Stimulated activated CD8-positive, alpha-beta memory T cell treated with anti-CD3 and anti-CD28 coated beads, Interleukin-7, amount 100 ng/mL, for 48 hours (primary cell): ENCODE results near the gene MDC1.
"Not testable (repeated sequence)": the region's sequence is repeated elsewhere in the genome, so short reads cannot be mapped to it uniquely, and the experiment has no call there.

Experiments used
- DNase-seq, 2 donors: peaks; one replicate each; pipeline ENCODE4 v3.0.0-alpha.2; 2020; ENCODE audit warnings: low read depth in 1 of 2; ENCODE audit errors: extremely low read depth in 1 of 2

Gene MDC1

GRCh38 chr6:30725713-30726505 is 8.8 kb upstream of the MDC1 start:
- no peak for DNase-seq

DNA sequence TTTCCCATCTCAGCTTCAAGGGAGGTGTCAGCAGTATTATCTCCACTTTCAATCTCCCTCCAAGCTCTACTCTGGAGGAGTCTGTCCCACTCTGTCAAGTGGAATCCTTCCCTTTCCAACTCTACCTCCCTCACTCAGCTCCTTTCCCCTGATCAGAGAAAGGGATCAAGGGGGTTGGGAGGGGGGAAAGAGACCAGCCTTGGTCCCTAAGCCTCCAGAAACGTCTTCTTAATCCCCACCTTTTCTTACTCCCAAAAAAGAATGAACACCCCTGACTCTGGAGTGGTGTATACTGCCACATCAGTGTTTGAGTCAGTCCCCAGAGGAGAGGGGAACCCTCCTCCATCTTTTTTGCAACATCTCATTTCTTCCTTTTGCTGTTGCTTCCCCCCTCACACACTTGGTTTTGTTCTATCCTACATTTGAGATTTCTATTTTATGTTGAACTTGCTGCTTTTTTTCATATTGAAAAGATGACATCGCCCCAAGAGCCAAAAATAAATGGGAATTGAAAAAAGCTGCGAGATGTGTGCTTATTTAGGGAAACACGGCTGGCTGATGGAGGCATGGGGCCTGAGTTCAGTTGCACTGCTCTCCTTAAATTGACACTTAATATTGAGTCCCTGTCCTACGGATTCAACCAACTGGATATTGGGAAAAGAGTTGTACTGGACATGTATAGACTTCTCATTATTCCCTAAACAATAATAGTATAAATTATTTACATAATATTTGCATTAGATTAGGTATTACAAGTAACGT is 8.0 kb upstream of the MDC1 start:
- DNase-seq = no peak

DNA sequence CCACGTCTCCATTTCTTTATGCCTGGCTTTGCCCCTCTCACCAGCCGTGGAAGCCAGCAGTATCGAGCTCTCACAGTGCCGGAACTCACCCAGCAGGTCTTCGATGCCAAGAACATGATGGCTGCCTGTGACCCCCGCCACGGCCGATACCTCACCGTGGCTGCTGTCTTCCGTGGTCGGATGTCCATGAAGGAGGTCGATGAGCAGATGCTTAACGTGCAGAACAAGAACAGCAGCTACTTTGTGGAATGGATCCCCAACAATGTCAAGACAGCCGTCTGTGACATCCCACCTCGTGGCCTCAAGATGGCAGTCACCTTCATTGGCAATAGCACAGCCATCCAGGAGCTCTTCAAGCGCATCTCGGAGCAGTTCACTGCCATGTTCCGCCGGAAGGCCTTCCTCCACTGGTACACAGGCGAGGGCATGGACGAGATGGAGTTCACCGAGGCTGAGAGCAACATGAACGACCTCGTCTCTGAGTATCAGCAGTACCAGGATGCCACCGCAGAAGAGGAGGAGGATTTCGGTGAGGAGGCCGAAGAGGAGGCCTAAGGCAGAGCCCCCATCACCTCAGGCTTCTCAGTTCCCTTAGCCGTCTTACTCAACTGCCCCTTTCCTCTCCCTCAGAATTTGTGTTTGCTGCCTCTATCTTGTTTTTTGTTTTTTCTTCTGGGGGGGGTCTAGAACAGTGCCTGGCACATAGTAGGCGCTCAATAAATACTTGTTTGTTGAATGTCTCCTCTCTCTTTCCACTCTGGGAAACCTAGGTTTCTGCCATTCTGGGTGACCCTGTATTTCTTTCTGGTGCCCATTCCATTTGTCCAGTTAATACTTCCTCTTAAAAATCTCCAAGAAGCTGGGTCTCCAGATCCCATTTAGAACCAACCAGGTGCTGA is 7.0 kb upstream of the MDC1 start:
- DNase-seq = not testable (repeated sequence)

- not testable (repeated sequence) for DNase-seq
Measured at GRCh38 chr6:30723159-30723842, 6.2 kb upstream of the MDC1 start.

- no peak for DNase-seq
Measured at GRCh38 chr6:30722280-30723112, 5.4 kb upstream of the MDC1 start.

DNA sequence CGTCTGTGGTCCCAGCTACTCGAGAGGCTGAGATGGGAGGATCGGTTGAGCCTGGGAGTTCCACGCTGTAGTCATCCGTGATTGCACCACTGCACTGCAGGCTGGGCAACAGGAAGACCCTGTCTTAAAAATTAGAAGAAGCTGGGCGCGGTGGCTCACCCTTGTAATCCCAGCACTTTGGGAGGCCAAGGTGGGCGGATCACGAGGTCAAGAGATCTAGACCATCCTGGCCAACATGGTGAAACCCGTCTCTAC is 4.9 kb upstream of the MDC1 start:
- not testable (repeated sequence) for DNase-seq

DNA sequence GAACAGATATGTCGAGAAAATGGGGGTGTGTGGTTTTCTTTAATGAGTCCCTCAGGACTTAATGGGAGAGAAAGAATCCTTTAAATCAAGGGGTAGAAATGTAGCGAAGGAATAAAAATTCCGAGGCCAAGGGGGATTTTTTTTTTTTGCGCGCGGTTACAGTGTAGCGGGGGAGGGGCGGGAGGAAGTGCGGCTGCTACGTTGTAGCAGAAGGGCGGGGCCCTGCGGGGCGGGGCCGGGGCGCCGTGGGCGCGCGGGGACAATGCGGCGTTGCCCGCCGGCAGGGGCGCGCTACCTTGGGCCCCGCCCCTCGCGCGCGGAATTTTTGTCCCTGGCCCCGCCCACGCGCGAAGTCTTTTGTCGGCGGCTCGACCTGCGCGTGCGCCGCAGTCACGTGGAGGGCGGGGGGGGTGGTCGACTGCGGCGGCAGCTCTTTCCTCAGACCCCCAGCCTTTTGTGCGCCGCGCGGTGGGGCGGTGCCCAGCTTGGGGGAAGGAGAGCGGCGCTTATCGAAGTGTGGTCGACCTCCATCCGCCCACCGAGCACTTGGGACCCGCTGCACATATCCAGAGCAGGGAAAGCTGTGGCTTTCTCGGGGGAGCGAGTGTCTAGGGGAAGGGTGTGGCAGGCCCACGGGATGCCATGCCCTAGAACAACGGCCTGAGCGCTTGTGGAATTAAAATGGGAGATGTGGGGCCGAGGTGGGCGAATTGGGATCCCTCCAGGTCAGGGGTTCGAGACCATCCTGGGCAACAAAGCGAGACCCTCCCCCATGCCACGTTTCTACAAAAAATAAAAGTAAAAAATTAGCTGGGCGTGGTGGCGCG is 4.3 kb upstream of the MDC1 start:
- DNase-seq = peak; percentile 86 to 89

- no peak for DNase-seq
Measured at GRCh38 chr6:30720738-30721197, 3.7 kb upstream of the MDC1 start.

DNA sequence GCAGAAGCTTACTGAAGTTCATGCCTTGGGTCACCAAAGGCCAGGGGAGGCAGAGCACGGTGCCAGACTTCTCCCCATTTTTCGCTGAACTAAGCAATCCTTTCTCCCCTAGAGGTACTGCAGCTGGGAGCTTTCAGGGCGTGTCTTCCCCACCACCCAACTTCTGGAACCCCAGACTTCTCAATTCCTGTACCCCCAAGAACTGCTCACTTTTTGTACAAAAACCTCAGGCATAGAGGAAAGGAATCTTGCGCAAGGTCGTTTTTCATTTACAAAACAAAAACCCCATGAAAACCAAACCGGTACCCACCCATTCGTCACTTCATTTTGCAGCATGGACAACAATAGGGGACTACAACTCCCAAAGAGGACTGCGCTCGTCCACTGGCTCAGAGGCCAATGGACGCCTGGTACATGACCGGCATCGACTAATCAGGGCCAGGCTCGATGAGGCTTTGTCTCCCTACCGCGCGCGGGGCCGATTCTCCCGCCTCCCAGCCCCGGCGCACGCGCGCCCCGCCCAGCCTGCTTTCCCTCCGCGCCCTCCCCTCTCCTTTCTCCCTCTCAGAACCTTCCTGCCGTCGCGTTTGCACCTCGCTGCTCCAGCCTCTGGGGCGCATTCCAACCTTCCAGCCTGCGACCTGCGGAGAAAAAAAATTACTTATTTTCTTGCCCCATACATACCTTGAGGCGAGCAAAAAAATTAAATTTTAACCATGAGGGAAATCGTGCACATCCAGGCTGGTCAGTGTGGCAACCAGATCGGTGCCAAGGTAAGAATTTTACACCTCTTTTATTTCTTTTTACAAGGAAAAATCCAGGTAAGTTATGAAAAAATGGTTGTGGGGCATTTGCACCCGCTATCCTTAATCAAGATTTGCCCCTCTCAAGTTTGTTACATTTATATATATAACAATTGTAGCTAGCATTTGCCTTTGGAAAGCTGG is 3.0 kb upstream of the MDC1 start, which contains the start of gene TUBB:
Gene TUBB, plus strand, starts transcription at position 562 of the 947 bp plus-strand sequence. Its CDS starts 155 bp downstream, at position 717.
- DNase-seq = peak; percentile 92 to 93

DNA sequence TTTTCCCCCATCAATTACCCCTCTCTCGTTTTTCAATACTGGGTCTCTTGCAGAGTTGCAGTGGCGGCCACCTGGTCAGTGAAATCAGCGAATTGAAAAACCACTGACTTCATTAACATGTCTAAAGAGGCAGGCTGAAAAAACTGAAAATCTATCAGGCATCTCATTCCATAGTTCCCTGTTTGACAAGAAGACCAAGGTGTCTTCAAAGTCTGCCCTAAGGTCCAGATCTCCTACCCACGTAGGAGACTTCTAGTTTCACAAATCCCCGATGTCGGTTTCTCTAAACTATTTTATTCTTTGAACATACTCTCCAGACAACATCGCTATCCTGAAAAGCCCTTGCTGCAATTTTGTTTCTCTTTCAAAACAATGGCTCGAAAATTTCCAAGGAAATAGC is 2.3 kb upstream of the MDC1 start:
- no peak for DNase-seq

- DNase-seq = not testable (repeated sequence)
Measured at GRCh38 chr6:30717845-30718720, 1.0 kb upstream of the MDC1 start.

DNA sequence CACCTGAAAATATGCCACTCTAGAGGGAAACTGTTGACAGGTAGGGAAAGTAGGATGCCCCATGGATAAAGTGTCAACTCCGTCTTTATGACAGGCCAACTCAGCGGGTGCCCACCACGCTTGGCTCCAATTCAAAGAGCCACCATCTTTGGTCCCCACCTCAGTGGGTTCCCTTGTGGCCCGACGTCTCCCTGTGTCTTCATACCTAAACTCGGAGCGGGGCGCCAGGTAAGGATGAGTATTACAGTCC is 277 bp downstream of the MDC1 start:
- DNase-seq = no peak

DNA sequence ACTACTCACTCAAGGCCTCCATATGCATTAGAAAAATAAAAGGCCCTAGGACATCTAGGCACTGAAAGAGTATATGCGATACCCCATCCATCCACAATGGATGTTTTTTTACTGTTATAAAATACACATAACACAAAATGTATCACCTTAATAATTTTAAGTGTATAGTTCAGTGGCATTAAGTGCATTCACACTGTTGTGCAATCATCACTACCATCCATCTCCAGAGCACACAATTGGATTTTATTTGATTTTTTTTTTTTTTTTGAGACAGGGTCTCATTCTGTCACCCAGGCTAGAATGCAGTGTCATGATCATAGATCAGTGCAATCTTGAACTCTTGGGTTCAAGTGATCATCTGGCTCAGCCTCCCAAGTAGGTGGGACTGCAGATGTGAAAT is 2.8 kb downstream of the MDC1 start:
- no peak for DNase-seq

GRCh38 chr6:30712441-30712945 is 4.6 kb downstream of the MDC1 start:
- no peak for DNase-seq

DNA sequence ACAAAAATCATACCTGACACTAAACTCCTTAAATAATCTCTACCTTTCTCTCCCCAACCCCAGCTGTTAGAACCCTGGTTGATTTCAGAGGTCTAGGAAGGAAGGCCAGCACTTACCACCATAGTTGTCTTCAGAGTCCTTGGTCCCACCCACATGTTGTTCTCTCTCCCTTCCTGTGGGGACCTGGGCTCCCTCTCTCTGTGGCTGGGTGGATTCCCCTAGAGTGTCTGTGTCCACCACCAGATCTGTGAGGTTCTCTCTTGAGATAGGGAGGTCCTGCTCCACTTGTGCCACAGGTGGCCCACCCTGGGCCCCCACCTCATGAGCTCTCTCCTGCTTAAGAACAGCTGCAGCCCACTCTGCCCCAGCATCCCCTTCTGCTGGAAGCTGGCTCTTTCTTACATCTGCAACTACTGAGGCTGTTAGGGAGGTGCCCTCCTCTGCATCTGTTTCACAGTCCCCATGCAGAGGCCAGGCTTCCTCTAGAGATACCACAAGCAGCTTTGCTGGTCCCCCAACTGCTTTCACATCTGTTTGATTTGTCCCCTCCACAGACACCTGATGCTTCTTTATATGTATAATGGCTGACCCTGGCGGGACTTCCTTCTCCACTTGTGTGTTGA is 5.2 kb downstream of the MDC1 start:
- no peak for DNase-seq

GRCh38 chr6:30709101-30709868 is 7.8 kb downstream of the MDC1 start:
- DNase-seq = no peak
